Measurements from ENCODE around the gene KRTAP23-1. TPM values are rescaled to one million over a fixed set of nuclear protein-coding genes. Genes with fewer than 3 reads are reported as not detected.

The KRTAP23-1 gene, protein sequence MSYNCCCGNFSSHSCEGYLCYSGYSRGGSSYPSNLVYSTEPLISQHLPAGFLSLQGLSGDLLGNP
- not detected for total RNA-seq

- Histone ChIP-seq H3K4me3 (no peak within 1 kb of the TSS), H3K36me3 (replicated peaks in 1 of 2; ENCODE audit: insufficient read depth in 1 of 2, low read depth in 2 of 2) (no peaks in the 10 kb centered on the region), H3K4me1 (no peaks in the 10 kb centered on the region), H3K27ac (no peak within 1 kb of the TSS), H3K27me3 (no peaks in the 10 kb centered on the region), H3K9me3 (no peaks in the 10 kb centered on the region)
- intact Hi-C loops (cut with DNase I) = no loop called here
- ATAC-seq (no peak), DNase-seq (no peak)
- 68 to 75% methylated on average over 4 of the region's 4 CpGs for WGBS, 2 donors
- no peak for TF ChIP-seq POLR2A (IDR thresholded peaks at IDR 0.05)
- TF ChIP-seq, protein P1, sequence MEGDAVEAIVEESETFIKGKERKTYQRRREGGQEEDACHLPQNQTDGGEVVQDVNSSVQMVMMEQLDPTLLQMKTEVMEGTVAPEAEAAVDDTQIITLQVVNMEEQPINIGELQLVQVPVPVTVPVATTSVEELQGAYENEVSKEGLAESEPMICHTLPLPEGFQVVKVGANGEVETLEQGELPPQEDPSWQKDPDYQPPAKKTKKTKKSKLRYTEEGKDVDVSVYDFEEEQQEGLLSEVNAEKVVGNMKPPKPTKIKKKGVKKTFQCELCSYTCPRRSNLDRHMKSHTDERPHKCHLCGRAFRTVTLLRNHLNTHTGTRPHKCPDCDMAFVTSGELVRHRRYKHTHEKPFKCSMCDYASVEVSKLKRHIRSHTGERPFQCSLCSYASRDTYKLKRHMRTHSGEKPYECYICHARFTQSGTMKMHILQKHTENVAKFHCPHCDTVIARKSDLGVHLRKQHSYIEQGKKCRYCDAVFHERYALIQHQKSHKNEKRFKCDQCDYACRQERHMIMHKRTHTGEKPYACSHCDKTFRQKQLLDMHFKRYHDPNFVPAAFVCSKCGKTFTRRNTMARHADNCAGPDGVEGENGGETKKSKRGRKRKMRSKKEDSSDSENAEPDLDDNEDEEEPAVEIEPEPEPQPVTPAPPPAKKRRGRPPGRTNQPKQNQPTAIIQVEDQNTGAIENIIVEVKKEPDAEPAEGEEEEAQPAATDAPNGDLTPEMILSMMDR (IDR thresholded peaks at IDR 0.05) = no peak
Observed at GRCh38 chr21:30348506-30348905, at the start of gene KRTAP23-1. TSS of gene KRTAP23-1 (minus strand) at chr21:30348606. CDS start at chr21:30348606, 0 bp downstream.

GRCh38 chr21:30395731-30396130 is 47.3 kb upstream of the KRTAP23-1 start, which contains the start of gene KRTAP13-1:
TSS of gene KRTAP13-1 (plus strand) at chr21:30396031. CDS start at chr21:30396087, 56 bp downstream.
- H3K27ac ChIP-seq = no peak within 1 kb of the TSS
- TF ChIP-seq POLR2A (IDR thresholded peaks at IDR 0.05) = no peak
- TF ChIP-seq, protein P1 (IDR thresholded peaks at IDR 0.05) = no peak
- intact Hi-C loops (cut with DNase I) = no loop called here
- H3K4me1 ChIP-seq = no peaks in the 10 kb centered on the region
- no peak for DNase-seq
- ATAC-seq = no peak
- WGBS, 2 donors = 66 to 67% methylated on average over 4 of the region's 4 CpGs
- H3K36me3 ChIP-seq (replicated peaks in 1 of 2; ENCODE audit: insufficient read depth in 1 of 2, low read depth in 2 of 2) = no peaks in the 10 kb centered on the region
- H3K9me3 ChIP-seq = no peaks in the 10 kb centered on the region
- H3K4me3 ChIP-seq = no peak within 1 kb of the TSS
- no peaks in the 10 kb centered on the region for H3K27me3 ChIP-seq

- intact Hi-C loops (cut with DNase I) = no loop called here
- TF ChIP-seq, protein P1 (IDR thresholded peaks at IDR 0.05) = no peak
- no peak for TF ChIP-seq POLR2A (IDR thresholded peaks at IDR 0.05)
- no peak overlapping the region for H3K27ac ChIP-seq
Observed at GRCh38 chr21:30391492-30392025, 43.2 kb upstream of the KRTAP23-1 start.

GRCh38 chr21:30382201-30382600 is 33.8 kb upstream of the KRTAP23-1 start:
- Histone ChIP-seq H3K36me3 (replicated peaks in 1 of 2; ENCODE audit: insufficient read depth in 1 of 2, low read depth in 2 of 2) (no peaks in the 10 kb centered on the region), H3K9me3 (no peaks in the 10 kb centered on the region), H3K4me3 (no peak overlapping the region), H3K27me3 (no peaks in the 10 kb centered on the region), H3K4me1 (no peaks in the 10 kb centered on the region), H3K27ac (no peak overlapping the region)
- intact Hi-C loops (cut with DNase I) = no loop called here
- DNase-seq = no peak
- WGBS, 2 donors = 20 to 36% methylated on average over 1 of the region's 1 CpG
- TF ChIP-seq, protein P1 (IDR thresholded peaks at IDR 0.05) = no peak
- TF ChIP-seq POLR2A (IDR thresholded peaks at IDR 0.05) = no peak
- ATAC-seq = no peak

More at GRCh38 chr21:30391492-30392025, 43.2 kb upstream of the KRTAP23-1 start:
- Histone ChIP-seq H3K4me3 (no peak overlapping the region), H3K4me1 (no peaks in the 10 kb centered on the region), H3K27me3 (no peaks in the 10 kb centered on the region), H3K36me3 (replicated peaks in 1 of 2; ENCODE audit: insufficient read depth in 1 of 2, low read depth in 2 of 2) (no peaks in the 10 kb centered on the region), H3K9me3 (no peaks in the 10 kb centered on the region)
- no peak for DNase-seq
- 50 to 51% methylated on average over 2 of the region's 2 CpGs for whole genome bisulfite sequencing, 2 donors
- ATAC-seq = no peak
